ENCODE results near the gene SLC37A3. TPM values are rescaled to one million over a fixed set of nuclear protein-coding genes. Genes with fewer than 3 reads are reported as not detected.

The SLC37A3 gene, protein sequence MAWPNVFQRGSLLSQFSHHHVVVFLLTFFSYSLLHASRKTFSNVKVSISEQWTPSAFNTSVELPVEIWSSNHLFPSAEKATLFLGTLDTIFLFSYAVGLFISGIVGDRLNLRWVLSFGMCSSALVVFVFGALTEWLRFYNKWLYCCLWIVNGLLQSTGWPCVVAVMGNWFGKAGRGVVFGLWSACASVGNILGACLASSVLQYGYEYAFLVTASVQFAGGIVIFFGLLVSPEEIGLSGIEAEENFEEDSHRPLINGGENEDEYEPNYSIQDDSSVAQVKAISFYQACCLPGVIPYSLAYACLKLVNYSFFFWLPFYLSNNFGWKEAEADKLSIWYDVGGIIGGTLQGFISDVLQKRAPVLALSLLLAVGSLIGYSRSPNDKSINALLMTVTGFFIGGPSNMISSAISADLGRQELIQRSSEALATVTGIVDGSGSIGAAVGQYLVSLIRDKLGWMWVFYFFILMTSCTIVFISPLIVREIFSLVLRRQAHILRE
- total RNA-seq, result 61.1 and 71.6 TPM in 2 replicates

DNA sequence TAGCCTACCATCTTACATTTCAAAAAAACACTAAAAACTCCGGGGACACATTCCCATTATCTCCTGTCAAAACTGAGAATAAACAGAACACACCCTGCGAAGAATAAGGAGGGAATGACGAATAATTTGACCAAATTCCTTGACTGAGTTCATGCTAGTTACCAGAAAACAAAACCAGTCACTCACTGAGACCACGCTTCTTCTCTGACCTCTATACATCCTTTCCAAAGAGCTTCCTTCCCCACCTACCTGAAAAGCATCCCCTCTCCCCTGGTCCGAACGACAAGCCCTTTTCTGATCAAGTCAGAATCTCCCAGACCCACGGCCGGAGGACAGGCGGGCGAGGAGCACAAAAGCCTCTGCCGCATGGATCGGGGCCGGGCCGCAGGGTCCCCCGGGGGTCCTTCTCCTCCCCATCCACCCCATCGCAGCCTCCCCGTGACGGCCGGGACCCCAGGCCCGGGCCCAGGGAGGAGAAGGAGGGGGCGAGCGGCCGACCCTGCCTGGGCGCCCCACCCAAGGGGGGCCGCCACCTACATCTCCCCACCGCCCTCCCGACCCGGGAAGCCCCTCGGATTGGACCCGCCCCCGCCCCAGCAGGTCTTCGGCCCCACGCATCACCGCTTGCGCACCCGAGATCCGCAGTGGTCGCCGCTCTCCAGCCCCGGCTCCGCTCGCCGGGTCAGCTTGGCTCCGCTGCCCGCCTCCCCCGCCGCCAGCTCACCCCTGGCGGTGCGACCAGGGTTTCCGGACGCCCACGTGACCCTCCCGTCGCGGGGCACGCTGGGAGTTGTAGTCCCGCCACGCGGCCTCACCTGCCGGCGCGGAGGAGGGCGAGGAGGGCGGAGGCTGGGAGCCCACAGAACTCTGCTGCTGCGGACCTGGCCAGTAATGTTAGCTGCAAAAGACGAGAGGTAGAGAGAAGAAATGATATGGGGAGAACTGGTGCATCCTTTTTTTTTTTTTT lies at the start of gene SLC37A3:
Gene SLC37A3 (minus strand): TSS at position 747 of the 967 bp plus-strand sequence. CDS start 16,004 bp downstream, outside the sequence.

DNA sequence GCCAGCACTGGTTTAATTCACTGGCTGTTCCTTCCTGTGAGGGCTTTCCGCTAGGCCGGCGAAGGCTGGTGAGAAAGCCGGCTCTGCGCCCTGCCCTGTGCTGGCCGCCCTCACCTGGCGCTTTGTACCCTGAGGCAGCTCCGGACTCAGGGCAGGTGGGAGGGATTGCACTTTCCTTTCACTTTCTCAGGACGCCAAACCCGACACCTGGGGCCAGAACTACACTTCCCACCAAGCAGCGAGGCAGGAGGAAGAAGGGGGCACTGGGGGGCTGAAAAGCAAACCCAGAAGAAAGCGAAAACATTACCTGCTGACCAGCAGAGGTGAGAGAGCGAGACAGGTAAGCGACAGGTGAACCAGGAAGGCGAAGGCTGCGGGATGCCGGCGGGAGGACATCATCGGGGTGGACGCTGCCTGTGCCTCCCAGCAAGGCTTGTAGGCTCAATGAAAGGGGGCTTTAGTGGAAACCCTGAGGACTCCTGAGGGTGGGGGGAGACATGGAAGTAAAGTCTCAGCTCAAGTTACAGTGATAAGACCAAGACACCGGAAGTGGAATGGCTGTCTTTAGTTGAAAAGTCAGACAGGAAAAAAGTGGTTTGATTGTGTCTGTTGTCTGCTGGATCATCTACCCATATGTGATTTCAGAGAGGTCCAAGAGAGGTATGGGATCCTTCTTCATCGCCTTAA lies 5.7 kb upstream of the SLC37A3 start, which contains the start of gene RAB19:
Gene RAB19 (plus strand): TSS at position 181 of the 687 bp plus-strand sequence. CDS start 3,589 bp downstream, outside the sequence.

Small RNA genes lying within 50 kb of the gene (small RNA-seq; reads per million reads assigned to genes)
- not detected for gene RNA5SP247 (ENCODE audit: low replicate concordance)
- gene RNA5SP248 (ENCODE audit: low replicate concordance), result 125 reads per million, percentile 99 among the genes with 10 or more reads in this experiment

Other genes with a start within 250 kb of the SLC37A3 start
- 3.6 and 6.3 TPM in 2 replicates for gene KDM7A, start 221.5 kb downstream of the SLC37A3 start, total RNA-seq
- gene RAB19, start 5.5 kb upstream of the SLC37A3 start, total RNA-seq, result not detected in 2 replicates
- gene MKRN1, start 81.0 kb upstream of the SLC37A3 start, total RNA-seq, result 38.2 and 79.4 TPM in 2 replicates
- gene DENND2A, start 242.3 kb upstream of the SLC37A3 start, total RNA-seq, result 0.44 and 18.0 TPM in 2 replicates

All from placental pericyte (primary cell).